ENCODE results near the gene CHRNA3. TPM values are rescaled to one million over a fixed set of nuclear protein-coding genes. Genes with fewer than 3 reads are reported as not detected.
"Not testable (repeated sequence)": the region's sequence is repeated elsewhere in the genome, so short reads cannot be mapped to it uniquely, and the experiment has no call there.

CHRNA3 gene
- total RNA-seq, 2 experiments from 2014 or later, result not detected

DNA sequence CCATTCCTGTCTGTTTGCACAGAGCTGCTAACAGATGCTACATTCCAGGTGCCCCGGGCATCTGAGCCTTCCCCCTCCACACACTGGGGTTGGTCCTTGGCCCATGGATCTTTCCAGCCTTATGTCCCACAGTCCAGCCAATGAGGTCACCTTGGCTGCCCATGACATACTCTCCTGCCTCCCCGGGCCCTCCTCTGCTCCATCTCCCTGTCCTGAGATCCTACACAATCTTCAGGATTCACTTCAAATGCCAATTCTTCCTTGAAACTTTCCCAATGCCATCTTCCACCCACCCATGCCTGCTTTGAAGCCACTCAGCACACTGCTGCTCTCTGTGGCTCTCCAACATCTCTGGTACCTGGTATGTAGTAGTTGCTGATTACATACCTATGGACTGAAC lies 4.3 kb downstream of the CHRNA3 start:
- CTCF ChIA-PET, result interaction anchor here (1.4 to 3.5 kb wide), 2 partner anchors 10 to 93 kb away, joined by 4 to 22 read pairs; no protein-coding TSS in a partner anchor
- Mint-ChIP-seq H3K9me3 (no peaks in the 10 kb centered on the region), H3K27ac (no peak overlapping the region), H3K4me1 (ENCODE audit: low read depth) (peaks cover under 1% of the 10 kb centered on the region), H3K36me3 (ENCODE audit: low read depth) (no peaks in the 10 kb centered on the region), H3K4me3 (no peak overlapping the region), H3K27me3 (peaks cover 23% of the 10 kb centered on the region)
- DNase-seq (no peak), ATAC-seq (no peak)
- POLR2A ChIA-PET, result no interaction called here
- no peak for TF ChIP-seq CTCF (IDR thresholded peaks at IDR 0.05)
- intact Hi-C loops (cut with micrococcal nuclease), result no loop called here

- no peak for ATAC-seq
- ChIA-PET POLR2A (no interaction called here), CTCF (interaction anchor here (3.5 kb wide), 1 partner anchor 94 kb away, joined by 22 read pairs; no protein-coding TSS in a partner anchor)
- TF ChIP-seq CTCF (IDR thresholded peaks at IDR 0.05), result no peak
- no peak overlapping the region for H3K4me3 Mint-ChIP-seq
- no peaks in the 10 kb centered on the region for H3K36me3 Mint-ChIP-seq (ENCODE audit: low read depth)
- no peaks in the 10 kb centered on the region for H3K4me1 Mint-ChIP-seq (ENCODE audit: low read depth)
- intact Hi-C loops (cut with micrococcal nuclease), result no loop called here
- no peaks in the 10 kb centered on the region for H3K9me3 Mint-ChIP-seq
- DNase-seq, result no peak
- H3K27ac Mint-ChIP-seq, result no peak overlapping the region
- H3K27me3 Mint-ChIP-seq, result peaks cover 18% of the 10 kb centered on the region
These were observed 5.6 kb downstream of the CHRNA3 start for GRCh38 chr15:78615151-78615589.

DNA sequence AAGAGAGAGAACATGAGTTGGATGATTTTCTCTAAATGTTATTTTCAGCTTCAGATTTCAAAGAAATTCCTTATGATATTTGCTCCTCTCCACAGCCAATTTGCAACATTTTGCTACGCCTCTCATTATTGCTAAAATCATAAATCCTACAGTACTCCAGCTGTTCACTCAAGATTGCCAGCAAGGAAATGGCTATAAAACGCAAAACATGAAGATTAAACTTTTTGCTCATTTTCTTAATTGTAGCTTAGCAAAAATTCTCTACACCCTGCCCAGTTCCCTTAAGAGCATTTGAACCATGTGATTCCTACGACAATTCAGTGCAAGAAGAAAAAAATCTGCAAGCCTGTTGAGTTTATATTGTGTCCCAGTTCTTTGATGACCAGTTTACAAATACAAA lies 6.8 kb downstream of the CHRNA3 start:
- DNase-seq (no peak), ATAC-seq (no peak)
- POLR2A ChIA-PET, result no interaction called here
- no peaks in the 10 kb centered on the region for H3K9me3 Mint-ChIP-seq
- H3K27me3 Mint-ChIP-seq, result peaks cover 7% of the 10 kb centered on the region
- no peaks in the 10 kb centered on the region for H3K4me1 Mint-ChIP-seq (ENCODE audit: low read depth)
- H3K4me3 Mint-ChIP-seq, result no peak overlapping the region
- intact Hi-C loops (cut with micrococcal nuclease), result no loop called here
- CTCF ChIA-PET, result interaction anchor here (3.5 kb wide), 1 partner anchor 95 kb away, joined by 22 read pairs; no protein-coding TSS in a partner anchor
- no peak overlapping the region for H3K27ac Mint-ChIP-seq
- no peak for TF ChIP-seq CTCF (IDR thresholded peaks at IDR 0.05)
- no peaks in the 10 kb centered on the region for H3K36me3 Mint-ChIP-seq (ENCODE audit: low read depth)

DNA sequence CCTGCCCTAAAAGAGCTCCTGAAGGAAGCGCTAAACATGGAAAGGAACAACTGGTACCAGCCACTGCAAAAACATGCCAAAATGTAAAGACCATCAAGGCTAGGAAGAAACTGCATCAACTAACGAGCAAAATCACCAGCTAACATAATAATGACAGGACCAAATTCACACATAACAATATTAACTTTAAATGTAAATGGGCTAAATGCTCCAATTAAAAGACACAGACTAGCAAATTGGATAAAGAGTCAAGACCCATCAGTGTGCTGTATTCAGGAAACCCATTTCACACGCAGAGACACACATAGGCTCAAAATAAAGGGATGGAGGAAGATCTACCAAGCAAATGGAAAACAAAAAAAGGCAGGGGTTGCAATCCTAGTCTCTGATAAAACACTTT lies 11.2 kb downstream of the CHRNA3 start:
- CTCF ChIA-PET; H3K36me3 Mint-ChIP-seq (ENCODE audit: low read depth); DNase-seq; H3K4me3 Mint-ChIP-seq; H3K9me3 Mint-ChIP-seq; H3K4me1 Mint-ChIP-seq (ENCODE audit: low read depth); ATAC-seq; H3K27me3 Mint-ChIP-seq; POLR2A ChIA-PET; intact Hi-C loops (cut with micrococcal nuclease); H3K27ac Mint-ChIP-seq: not testable (repeated sequence)

- no peak overlapping the region for H3K4me3 Mint-ChIP-seq
- H3K9me3 Mint-ChIP-seq, result no peaks in the 10 kb centered on the region
- TF ChIP-seq CTCF (IDR thresholded peaks at IDR 0.05), result no peak
- DNase-seq, result no peak
- no peaks in the 10 kb centered on the region for H3K4me1 Mint-ChIP-seq (ENCODE audit: low read depth)
- ChIA-PET POLR2A (no interaction called here), CTCF (no interaction called here)
- no peak overlapping the region for H3K27ac Mint-ChIP-seq
- ATAC-seq, result no peak
- intact Hi-C loops (cut with micrococcal nuclease), result no loop called here
- H3K36me3 Mint-ChIP-seq (ENCODE audit: low read depth), result no peaks in the 10 kb centered on the region
- H3K27me3 Mint-ChIP-seq, result peaks cover 7% of the 10 kb centered on the region
These were observed 15.1 kb downstream of the CHRNA3 start for GRCh38 chr15:78605680-78606079.

DNA sequence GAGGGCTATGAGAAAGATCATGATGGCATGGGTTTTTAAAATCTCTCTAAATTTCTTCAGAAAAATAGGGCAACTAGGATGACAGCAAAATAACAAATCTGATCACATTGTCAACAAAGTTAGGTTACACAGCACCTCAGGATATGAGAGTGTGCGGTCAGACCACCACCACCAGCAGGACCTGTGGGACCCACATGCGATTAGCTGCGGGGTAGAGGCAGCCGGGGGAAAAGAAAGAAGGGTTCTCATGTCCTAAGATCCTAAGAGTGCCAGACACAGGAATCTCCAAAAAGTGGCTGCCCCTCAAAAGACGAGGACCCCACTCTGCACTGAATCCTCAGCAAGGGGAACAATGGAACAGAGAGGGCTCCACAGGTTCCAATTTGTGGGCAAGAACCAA lies 15.6 kb downstream of the CHRNA3 start:
- no peak for TF ChIP-seq CTCF (IDR thresholded peaks at IDR 0.05)
- H3K36me3 Mint-ChIP-seq (ENCODE audit: low read depth), result no peaks in the 10 kb centered on the region
- CTCF ChIA-PET, result interaction anchor here (0.9 kb wide), 1 partner anchor 14 kb away, joined by 3 read pairs; no protein-coding TSS in a partner anchor
- H3K9me3 Mint-ChIP-seq, result no peaks in the 10 kb centered on the region
- no peak for ATAC-seq
- peaks cover 7% of the 10 kb centered on the region for H3K27me3 Mint-ChIP-seq
- DNase-seq, result no peak
- no peaks in the 10 kb centered on the region for H3K4me1 Mint-ChIP-seq (ENCODE audit: low read depth)
- intact Hi-C loops (cut with micrococcal nuclease), result no loop called here
- POLR2A ChIA-PET, result no interaction called here
- no peak overlapping the region for H3K4me3 Mint-ChIP-seq
- H3K27ac Mint-ChIP-seq, result no peak overlapping the region

Data from activated CD8-positive, alpha-beta T cell treated with anti-CD3 and anti-CD28 coated beads for 36 hours (primary cell).